NOMO-1 treated with DMSO at 0.1 percent for 48 hours (cell line): ENCODE data around the gene MUC13.
"Not testable (repeated sequence)": the region's sequence is repeated elsewhere in the genome, so short reads cannot be mapped to it uniquely, and the experiment has no call there.

ENCODE experiments used
- DNase-seq: peaks from one replicate; lab custom pipeline; 2025; ENCODE audit not compliant: unreplicated experiment; lab: John Stamatoyannopoulos, UW

The MUC13 gene, protein sequence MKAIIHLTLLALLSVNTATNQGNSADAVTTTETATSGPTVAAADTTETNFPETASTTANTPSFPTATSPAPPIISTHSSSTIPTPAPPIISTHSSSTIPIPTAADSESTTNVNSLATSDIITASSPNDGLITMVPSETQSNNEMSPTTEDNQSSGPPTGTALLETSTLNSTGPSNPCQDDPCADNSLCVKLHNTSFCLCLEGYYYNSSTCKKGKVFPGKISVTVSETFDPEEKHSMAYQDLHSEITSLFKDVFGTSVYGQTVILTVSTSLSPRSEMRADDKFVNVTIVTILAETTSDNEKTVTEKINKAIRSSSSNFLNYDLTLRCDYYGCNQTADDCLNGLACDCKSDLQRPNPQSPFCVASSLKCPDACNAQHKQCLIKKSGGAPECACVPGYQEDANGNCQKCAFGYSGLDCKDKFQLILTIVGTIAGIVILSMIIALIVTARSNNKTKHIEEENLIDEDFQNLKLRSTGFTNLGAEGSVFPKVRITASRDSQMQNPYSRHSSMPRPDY

DNA sequence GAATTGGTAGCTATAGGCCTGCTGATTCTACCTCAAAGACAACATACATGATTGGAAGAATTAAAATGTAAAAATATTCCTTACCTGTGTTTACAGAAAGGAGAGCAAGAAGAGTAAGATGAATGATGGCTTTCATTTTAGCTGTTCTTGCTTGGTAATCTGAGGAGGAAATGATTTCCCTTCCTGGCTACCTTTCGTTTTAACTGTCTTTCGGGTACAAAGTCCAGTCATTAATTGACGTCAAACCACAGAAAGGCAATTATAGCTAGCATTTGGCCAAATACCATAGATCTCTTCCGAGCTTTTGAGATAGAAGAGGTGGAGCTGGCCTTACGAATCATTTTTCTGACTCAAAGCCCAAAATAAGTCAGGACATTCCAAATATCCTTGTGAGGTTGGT, at the start of gene MUC13:
Gene MUC13, minus strand, starts transcription at position 175 of the 400 bp plus-strand sequence. Its CDS starts 39 bp downstream, at position 136.
- DNase-seq = peak; percentile 81

DNA sequence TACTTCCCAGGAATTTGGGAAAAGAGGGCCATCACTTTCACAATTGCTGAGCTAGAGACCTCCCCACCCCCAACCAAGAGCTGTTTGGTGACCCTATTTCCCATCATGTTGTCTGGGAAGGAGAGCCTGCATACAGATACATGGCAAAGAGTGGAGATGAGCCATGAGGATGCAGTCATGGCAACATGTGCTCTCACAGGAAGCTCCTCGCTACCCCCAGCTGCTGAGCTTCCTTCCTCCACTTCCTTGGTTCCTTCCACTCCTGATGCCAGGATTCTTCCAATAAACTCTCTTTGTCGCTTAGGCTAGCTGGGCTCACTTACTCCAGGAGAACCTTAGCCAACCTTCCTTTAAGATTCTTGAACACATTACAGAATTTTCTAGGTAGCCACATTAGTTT, 48.3 kb upstream of the MUC13 start:
- no peak for DNase-seq

DNA sequence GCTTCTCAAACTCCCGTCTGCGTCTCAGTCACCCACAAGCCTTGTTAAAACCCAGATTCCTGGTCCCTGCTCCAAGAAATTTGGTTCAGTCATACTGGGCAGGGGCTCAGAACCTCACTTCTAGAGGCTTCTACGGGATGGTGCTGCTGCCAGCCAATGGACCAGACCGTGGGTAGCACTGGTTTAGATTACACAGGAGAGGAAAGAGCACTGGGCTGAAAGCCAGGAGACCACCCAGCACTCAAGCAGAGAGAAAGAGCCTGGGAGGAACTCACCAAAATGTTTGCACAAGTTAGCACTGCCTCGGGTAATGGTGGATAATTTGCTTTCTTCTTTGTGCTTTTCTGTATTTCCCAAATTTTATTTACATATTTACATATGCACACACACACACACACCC, 46.9 kb upstream of the MUC13 start:
- no peak for DNase-seq

DNA sequence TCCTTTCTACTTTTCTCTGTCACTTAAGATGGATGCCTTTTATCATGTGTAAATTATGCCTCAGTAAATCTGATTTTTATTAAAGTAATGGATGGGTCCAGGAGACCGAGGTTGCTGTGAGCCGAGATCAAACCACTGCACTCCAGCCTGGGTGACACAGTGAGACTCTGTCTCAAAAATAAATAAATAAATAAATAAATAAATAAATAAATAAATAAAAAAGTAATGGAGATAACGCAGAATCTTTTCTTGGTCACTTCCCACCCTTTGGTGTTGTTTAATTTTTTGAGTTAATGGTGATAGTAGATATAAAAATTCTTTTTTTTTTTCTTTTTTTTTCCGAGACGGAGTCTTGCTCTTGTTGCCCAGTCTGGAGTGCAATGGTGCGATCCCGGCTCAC, 44.1 kb upstream of the MUC13 start:
- DNase-seq = no peak

DNA sequence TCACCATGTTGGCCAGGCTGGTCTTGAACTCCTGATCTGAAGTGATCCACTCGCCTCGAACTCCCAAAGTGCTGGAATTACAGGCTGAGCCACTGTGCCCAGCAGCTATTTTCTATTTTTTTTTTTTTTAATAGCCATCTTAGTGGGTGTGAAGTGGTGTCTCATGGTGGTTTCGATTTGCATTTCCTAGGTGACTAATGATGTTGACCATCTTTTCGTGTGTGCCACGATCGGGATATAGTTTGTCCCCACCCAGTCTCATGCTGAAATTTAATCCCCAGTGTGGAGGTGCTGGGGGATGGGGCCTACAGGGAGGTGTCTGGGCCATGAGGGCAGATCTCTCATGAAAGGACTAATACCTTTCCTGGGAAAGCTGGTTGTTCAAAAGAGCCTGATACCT, 41.8 kb upstream of the MUC13 start:
- DNase-seq = no peak

DNA sequence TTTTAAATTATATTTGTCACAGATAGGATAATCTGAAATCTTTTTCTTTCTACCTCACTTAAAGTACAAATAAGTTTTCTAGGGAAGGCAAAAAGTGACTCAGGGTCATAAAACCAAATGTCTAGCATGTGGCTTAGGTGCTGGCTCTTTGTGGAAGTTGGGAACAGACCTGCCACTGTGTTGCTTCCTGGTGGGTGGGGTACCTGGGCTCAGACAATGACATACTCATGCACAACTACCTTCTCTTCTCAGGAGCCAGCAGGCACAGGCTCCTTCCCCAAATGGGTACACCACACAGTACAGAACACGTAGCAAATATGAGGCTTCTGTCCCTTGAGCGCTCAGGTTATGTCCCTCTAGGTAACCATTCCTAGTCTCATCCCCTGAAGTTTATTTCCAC, 40.1 kb upstream of the MUC13 start:
- no peak for DNase-seq

DNA sequence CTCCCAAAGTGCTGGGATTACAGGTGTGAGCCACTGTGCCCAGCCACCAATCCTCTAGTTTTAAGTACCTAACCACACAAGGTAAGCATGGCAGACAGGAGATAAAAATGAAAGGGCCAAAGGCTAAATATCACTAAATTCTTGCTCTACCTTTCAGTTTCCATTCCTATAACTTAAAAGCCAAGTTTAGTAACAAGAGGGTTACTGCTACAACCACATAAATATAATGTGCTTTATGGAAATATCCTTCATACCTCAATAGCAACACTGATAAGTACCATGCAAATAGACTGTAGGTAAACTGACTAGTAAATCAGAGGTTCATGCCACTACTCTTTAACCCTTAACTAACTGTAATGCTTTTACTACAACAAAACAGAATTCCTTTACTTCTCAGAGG, 38.7 kb upstream of the MUC13 start:
- no peak for DNase-seq

DNA sequence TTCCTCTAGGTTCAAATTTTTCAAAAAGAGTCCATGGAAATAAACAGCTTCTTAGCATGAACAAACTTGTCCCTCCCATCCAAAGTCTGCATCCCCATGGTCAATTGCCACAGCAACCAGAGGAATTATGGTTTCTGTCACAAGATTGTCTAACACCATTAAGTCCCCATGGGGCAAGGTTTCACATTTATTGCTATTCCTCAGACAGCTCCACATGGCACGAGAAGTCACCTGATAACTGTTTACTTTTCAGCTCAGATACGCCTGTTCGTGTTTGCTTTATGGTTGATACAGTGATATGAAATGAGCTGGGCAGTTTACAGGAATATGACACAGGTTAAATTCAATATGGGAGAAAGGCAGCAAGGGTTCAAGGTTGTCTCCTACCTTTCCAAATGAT, 37.9 kb upstream of the MUC13 start:
- no peak for DNase-seq

DNA sequence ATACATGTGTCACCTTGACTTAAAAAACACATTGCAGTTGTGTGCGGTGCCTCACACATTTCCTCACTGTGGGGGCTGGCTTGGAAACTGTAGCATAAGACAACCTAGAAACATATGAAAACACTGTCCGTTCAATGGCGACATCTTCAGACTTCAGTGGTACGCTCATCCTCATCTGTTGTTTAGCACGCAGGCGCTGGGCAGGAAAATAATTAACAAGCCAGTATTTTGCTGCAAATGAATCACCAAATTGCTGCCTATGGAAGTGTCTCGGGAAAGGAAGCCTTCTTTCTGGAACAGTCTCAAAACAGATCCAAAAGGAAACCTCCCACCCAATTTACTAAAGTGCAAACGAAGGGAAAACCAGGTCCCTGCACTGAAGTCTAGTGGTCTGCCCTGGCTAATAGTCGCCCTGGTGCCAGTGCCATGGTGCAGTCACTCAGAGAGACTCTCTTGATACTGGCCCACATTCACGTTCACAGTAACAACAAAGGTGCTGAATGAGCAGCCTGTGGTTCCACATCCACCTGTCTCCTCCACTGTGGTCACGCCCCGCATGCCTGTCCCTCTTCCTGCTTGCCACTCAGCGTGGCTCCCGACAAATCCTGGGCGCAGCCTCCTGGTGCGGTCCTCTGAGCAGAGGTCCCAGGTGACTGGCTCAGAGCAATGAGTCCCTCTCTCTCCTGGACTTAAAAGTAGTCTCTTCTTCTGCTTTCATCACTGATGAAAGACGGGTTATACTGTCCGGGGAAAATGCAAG, 35.6 kb upstream of the MUC13 start:
- DNase-seq = no peak

DNA sequence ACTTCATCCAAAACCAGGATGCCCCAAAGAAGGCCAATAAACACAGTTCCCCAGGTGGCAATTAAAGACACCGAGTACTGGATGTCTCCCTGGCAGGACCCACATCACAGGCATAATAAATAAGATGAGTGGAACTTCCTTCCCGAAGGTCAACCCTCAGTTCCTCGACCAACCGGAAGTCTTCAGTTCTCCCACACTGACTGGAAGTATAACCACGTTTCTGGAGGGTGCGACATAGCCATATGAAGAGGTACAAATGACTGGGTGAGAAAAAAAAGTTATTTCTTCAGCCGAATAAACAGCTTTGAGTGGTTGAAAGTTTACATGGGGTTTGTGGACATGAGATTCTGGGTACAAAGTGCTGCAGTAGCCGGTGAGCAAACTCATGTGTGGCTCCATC, 34.6 kb upstream of the MUC13 start:
- no peak for DNase-seq

DNA sequence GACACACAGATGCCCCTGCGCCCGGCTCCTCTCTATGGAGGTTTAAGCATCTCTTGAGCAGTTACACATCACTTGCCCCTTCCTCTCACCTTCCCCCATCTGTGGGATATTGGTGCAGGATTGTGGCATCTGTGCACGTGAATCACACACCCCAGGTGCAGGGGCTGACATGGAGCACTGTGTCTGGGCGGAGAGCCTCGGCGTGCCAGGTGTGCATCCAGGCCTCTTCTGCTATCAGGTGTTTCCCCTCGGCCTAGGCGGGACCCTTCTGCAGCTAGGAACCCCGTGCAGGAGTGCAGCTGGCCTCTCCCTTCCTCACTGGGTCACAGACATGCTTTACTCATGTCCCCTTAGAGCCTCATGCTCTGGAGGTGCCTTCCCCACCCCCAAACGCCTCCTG, 33.4 kb upstream of the MUC13 start:
- no peak for DNase-seq

DNA sequence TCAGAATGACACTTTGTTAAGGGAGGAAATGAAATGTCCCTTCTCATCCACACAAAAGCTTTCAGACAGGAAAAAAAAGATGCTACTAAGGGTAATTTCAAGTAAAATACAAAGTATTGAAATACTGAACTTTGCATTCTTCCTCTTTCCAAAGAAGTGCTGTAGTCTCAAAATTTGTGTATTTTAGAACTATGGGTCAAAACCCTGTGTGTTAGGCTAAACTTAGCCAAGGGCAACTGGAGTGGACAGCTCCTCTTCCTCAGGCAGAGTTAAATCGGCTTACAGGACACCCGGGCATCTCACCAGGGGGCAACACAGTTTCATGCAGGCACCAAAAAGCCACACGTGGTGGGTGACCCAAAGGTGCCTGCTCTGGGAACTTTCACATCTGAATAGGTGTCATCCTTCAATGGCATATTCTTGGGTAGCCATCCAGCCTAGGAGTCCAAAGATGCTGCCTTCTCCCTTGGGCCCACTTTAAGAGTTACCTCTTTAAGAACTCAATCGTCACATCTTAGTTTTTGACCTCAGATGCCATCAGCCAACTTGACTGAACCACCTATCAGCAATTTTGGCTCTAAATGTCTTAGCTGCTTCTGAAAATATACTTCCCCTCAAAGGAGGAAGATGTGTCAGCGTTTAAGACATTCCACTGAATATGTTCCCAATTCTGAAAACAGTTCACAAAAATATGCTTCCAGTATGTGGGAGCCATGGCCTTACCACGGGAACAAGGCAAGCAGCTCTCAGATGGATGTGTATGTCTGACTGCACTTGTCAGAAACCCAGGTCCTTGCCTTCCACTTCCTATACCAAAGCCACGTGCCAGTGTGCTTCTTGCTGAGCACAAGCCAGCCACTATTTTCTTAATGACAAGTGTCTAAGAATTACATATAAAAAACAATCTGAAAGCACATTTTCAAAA, 32.2 kb upstream of the MUC13 start:
- peak; percentile 23 for DNase-seq

DNA sequence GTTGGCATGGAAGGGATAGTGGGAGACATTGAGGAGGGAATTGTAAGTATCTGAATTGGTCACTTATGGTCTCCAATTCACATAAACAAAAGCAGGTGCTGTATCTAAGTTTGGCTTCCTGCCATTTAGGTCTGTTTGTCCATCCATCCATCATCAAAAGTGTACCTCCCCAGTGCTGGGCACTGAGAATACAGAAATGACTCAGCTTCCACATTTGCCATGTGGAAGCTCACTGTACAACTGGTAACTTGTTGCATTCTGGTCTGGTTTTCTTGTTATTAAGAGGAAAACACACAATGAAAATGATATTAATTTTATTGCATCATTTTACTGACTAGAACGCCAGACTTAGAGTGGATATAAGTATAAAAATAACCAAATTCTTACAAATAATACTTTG, 30.9 kb upstream of the MUC13 start:
- DNase-seq = no peak

DNA sequence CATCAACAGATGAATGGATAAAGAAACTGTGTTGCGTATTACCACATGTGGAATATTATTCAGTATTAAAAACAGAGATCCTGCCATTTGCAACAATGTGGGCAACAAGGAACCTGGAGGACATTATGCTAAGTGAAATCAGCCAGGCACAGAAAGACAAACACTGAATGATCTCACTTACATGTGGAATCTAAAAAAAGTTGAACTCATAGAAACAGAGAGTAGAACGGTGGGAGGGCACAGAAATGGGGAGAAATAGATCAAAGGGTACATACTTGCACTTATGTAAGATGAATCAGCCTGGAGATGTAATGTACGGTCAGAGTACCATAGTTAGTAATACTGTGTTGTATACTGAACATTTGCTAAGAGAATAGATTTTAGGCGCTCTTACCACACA, 29.8 kb upstream of the MUC13 start:
- DNase-seq = no peak

DNA sequence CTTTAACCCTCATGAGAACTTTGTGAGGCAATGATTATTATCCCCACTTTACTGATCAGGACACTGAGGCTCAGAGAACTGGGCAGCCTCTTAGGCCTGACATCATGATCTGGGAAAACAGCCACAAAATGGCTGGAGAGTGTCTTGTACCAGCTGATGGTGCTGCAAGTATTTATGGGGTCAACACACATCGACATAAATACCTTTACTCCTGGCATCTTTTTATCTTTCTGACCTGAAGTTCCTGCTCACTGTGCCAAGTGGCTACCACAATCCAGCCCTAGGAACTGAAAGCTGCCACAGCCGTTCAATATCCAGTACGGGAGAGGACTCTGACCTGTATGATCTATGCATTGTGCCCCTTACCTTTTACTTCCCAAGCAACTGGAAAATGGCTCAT, 29.2 kb upstream of the MUC13 start:
- no peak for DNase-seq

DNA sequence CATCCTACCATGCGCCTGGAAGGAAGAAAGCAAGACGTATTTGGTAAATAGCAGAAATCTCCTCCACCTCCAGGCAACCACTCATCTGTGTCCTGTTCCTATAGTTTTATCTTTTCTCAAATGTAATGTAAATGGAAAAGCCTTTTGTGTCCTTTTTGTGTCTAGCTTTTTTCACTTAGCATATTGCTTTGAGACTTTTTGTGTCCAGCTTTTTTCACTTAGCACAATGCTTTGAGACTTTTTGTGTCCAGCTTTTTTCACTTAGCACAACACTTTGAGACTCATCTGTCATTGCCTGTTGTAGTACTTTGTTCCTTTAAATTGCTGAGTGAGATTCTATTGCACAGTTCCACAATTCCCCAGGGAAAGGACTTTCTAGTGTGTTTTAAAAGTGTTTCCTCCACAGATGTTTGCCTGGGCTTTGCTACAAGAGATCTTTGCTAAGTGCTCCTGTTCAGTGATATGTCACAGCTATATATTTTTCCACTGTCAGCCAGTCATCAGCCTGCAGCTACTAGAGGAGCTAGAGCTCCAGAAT, 27.9 kb upstream of the MUC13 start:
- DNase-seq = no peak

DNA sequence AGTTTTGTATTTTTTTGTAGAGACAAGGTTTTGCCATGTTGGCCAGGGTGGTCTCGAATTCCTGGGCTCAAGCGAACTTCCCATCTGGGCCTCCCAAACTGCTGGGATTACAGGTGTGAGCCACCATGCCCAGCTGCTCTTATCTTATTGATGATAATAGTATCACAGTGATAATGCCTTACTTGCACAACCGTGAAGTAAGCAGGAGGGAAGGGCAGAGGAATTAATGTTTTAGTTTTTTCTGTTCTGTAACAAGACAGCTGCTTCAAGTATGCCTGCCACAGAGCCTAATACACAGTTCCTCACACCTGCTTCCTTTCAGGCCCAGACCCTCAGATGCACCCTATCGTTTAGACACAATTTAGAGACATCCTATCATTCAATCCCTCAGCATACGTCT, 26.1 kb upstream of the MUC13 start:
- no peak for DNase-seq

DNA sequence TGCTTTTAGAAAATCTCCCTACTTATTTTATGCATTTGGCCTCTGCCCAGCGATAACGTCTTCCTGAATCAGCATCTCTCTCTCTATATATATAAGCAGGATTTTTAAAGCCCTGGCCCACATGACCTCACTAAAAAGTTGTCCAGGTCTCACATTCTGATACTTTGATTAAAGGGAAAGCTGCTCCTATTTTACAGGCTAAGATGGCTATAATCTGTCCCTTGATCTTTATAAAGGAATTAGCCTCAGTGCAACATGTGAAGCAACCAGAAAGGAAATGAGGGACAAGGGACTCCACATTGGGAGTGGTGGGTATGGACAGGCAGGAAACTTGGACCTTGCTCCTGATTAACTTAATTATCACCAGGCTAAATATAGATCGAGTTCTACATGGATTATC, 25.6 kb upstream of the MUC13 start:
- DNase-seq = no peak

DNA sequence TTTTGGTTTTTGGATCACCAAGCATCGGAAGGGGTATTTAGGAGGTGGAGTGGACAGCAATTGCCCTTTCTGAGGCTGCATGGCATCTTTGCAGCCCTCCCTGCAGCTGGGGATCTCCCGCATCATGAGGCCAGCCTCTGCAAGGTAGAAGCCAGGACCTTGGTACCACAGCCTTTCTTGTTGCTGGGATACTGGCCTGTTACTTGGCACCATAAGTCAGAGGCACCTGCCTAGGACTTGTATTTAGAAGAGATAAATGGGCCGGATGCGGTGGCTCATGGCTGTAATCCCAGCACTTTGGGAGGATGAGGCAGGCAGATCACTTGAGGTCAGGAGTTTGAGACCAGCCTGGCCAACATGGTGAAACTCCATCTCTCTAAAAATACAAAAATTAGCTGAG, 23.4 kb upstream of the MUC13 start:
- DNase-seq = not testable (repeated sequence)

DNA sequence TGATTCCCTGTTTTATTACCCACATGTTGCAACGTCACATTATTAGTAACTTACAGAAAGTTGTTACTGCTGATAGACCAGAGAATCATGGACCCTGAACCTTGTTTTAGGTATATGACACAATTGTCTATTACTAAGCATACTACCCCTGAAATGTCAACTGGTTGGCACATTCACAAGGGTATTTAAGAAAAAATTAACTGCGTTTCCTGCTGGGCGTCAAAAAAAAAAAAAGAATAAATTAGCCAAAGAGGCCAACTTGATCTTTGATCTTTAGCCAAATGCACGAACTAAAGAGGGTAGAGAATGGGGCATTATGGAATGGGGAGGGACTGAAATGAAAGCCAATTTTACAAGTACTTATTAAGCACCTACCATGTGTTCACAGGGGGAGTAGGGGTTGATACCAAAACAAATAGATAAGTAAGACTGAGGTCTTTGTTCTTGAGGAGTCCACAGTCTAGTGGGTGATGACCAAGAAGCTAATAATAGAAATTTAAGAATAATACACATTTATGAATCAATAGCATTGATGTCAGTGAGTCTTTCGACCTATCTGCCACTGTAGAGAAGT, 17.8 kb upstream of the MUC13 start:
- DNase-seq = no peak
